Myocyte (in vitro differentiated cells): Measurements from ENCODE around the gene LIMD2. TPM values are rescaled to one million over a fixed set of nuclear protein-coding genes. Genes with fewer than 3 reads are reported as not detected.
A peak's percentile ranks its signal among the peaks of the same experiment; 100 is the strongest.

Experiments
- DNase-seq: peaks from one replicate; pipeline ENCODE4 v3.0.0-alpha.2; 2012; ENCODE audit warnings: low read depth
- total RNA-seq: library from RNA; depleted of rRNA; stranded (reverse); fragments of >200 nt; gene quantifications from 2 replicates; pipeline ENCODE4 v1.2.3, GENCODE V29; 2014

The LIMD2 gene
- total RNA-seq, 1 donor from 2014 or later, result 4.3 TPM

- no peak for DNase-seq
Measured at GRCh38 chr17:63685041-63685440, 14.9 kb downstream of the LIMD2 start.

- no peak for DNase-seq
Measured at GRCh38 chr17:63682981-63683380, 16.9 kb downstream of the LIMD2 start.

GRCh38 chr17:63682441-63682840, 17.5 kb downstream of the LIMD2 start:
- no peak for DNase-seq

GRCh38 chr17:63681530-63681929, 18.4 kb downstream of the LIMD2 start:
- no peak for DNase-seq

GRCh38 chr17:63680700-63681099, 19.2 kb downstream of the LIMD2 start:
- DNase-seq, result no peak

GRCh38 chr17:63679214-63679613, 20.7 kb downstream of the LIMD2 start:
- DNase-seq, result no peak

- no peak for DNase-seq
Measured at GRCh38 chr17:63676584-63676983, 23.3 kb downstream of the LIMD2 start.

GRCh38 chr17:63675607-63676546, 24.0 kb downstream of the LIMD2 start:
- DNase-seq, result peak; percentile 24

GRCh38 chr17:63675231-63675606, 24.7 kb downstream of the LIMD2 start:
- DNase-seq, result no peak

GRCh38 chr17:63672856-63673255, 27.1 kb downstream of the LIMD2 start:
- no peak for DNase-seq

- DNase-seq, result no peak
Measured at GRCh38 chr17:63665527-63666214, 34.3 kb downstream of the LIMD2 start.

GRCh38 chr17:63659850-63660249, 40.1 kb downstream of the LIMD2 start:
- DNase-seq, result no peak

GRCh38 chr17:63658366-63658765, 41.6 kb downstream of the LIMD2 start:
- no peak for DNase-seq

- DNase-seq, result no peak
Measured at GRCh38 chr17:63657786-63658185, 42.1 kb downstream of the LIMD2 start.

- DNase-seq, result no peak
Measured at GRCh38 chr17:63653050-63653449, 46.9 kb downstream of the LIMD2 start.

GRCh38 chr17:63652106-63652505, 47.8 kb downstream of the LIMD2 start:
- DNase-seq, result no peak

GRCh38 chr17:63649813-63650212, 50.1 kb downstream of the LIMD2 start:
- DNase-seq, result no peak

- DNase-seq, result no peak
Measured at GRCh38 chr17:63647936-63648335, 52.0 kb downstream of the LIMD2 start.

- DNase-seq, result peak; percentile 64
Measured at GRCh38 chr17:63647065-63647725, 52.7 kb downstream of the LIMD2 start.

- DNase-seq, result no peak
Measured at GRCh38 chr17:63646488-63646806, 53.5 kb downstream of the LIMD2 start.
